GM18526 (cell line): ENCODE measurements around the gene SEMA3G.

Experiments
- POLR2A ChIP-seq: IDR thresholded peaks from 3 replicates; pipeline ENCODE4 v1.6.1; 2011; ENCODE audit not compliant: insufficient read length; ENCODE audit errors: extremely low read depth

The SEMA3G gene

DNA sequence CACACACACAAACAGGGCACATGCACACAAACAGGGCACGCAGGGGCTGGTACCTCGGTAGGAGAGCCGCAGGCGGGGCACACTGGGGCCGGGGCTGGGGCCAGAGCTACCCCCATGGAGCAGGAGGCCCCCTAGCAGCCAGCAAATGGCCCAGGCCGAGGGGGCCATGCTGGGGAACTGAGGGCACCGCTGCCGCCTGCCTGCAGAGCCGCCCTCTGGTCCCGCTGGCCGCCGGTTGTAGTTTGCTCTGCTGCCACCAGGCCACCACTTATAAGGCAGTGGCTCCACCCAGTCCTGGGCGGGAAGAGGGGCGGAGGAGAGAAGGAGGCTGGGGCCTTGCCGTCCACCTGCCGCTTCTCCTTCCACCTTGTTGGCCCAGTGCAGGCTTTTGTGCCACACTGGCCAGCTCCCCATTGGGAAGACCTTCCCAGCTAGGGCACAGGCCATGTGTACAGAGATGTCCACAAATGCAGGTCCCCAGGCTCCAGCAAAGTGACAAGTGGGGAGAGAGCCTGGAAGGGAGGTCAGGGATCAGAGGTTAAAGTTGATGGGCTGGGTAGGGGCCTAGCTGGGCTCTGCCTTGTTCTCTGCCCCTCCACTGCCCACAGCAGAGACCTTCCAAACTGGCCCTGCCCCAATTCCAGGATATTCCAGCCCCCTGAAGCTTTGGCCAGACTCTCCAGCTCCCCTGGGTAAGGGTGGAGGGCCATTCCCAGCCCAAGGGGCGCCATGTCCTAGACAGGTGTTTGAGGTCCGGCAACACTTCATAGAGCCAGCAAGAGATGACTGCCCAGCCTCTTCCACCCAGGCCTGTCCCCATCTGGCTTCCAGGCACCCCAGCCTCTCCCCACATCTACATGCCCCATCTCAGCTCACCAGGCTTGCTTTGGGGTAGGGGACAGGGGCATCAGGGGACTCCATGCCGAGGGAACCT lies at the start of gene SEMA3G:
Gene SEMA3G, minus strand, starts transcription at position 244 of the 934 bp plus-strand sequence. Its CDS starts 76 bp downstream, at position 168.
- no peak for TF ChIP-seq POLR2A

DNA sequence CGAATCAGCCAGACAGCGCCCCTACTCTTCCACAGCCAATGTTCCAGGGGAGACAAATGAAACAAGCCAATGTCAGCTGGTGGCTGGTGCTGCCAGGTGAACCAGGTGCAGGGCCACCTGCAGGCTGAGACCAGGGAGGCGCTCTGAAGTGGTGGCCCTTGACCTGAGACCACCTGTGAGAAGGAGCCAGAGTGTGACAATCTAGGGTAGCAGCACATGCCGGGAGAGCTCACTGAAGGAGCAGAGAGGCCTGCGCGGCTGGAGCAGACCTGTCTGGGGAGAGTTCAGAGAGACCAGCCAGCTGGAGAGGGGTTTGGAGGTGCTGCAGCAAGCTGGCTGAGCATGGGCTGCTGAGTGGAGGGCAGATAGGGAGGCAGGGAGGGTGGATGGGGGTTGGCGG lies 49.5 kb upstream of the SEMA3G start:
- TF ChIP-seq POLR2A = no peak

DNA sequence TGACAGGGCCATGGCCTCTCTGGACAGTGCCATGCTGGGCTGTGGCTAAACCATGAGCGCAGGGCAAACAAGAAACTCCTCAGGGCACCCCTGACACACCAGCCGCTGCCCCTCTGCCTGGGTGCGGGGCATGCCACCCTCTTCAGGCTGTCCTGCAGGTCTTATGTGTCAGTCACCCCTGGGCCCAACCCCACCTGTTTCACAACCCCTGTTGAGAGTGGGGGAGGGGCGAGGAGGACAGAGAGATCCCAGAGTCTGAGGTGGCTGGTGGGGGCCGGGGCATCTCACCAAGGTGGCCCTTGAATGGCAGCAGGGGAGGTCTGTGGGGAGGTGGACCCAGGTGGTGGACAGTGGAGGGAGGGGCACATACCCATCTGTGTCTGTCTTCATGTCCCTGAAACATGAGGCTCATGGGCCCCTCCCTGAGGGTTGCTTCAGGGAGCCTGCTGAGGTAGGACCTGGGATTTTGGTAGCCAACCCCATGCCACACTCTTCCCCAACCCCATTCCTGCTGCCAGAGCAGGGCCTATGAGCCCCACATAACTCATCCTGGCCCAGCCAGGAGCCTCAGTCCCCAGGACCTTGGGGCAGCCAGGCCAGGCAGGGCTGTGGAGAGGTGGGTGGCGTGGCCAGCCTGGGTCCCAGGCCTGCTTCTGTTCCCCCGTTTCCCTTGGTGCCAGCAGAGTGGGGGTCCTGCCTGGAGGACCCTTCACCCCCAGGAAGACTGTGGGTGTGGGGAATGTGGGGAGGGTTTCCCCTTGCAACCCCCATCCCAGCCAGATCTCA lies 48.5 kb upstream of the SEMA3G start:
- TF ChIP-seq POLR2A = no peak

DNA sequence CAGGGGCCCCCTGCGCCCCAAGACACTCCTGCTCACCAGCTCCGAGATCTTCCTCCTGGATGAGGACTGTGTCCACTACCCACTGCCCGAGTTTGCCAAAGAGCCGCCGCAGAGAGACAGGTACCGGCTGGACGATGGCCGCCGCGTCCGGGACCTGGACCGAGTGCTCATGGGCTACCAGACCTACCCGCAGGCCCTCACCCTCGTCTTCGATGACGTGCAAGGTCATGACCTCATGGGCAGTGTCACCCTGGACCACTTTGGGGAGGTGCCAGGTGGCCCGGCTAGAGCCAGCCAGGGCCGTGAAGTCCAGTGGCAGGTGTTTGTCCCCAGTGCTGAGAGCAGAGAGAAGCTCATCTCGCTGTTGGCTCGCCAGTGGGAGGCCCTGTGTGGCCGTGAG lies 47.2 kb upstream of the SEMA3G start:
- no peak for TF ChIP-seq POLR2A

DNA sequence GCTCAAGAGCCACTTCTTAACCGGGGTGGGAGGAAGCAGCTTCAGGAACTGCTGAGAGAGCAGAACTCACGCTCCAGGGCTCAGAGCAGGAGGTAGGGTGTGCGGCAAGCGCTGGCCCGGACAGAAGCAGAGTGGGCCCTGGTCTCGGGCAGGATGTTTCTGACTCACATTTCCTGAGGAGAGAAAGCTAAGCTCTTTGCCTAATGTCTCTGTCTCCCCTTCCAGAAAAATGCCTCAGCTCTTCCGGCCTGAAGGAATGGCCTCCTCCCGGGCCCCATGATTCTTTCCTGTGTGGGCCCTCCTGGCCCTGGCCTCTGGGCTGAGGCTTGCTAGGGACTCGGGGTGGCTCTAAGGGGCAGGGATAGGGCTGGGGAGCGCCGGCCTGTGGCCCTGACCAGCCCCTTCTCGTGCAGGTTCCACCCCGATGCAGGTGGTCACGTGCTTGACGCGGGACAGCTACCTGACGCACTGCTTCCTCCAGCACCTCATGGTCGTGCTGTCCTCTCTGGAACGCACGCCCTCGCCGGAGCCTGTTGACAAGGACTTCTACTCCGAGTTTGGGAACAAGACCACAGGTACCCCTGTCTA lies 46.1 kb upstream of the SEMA3G start:
- no peak for TF ChIP-seq POLR2A

DNA sequence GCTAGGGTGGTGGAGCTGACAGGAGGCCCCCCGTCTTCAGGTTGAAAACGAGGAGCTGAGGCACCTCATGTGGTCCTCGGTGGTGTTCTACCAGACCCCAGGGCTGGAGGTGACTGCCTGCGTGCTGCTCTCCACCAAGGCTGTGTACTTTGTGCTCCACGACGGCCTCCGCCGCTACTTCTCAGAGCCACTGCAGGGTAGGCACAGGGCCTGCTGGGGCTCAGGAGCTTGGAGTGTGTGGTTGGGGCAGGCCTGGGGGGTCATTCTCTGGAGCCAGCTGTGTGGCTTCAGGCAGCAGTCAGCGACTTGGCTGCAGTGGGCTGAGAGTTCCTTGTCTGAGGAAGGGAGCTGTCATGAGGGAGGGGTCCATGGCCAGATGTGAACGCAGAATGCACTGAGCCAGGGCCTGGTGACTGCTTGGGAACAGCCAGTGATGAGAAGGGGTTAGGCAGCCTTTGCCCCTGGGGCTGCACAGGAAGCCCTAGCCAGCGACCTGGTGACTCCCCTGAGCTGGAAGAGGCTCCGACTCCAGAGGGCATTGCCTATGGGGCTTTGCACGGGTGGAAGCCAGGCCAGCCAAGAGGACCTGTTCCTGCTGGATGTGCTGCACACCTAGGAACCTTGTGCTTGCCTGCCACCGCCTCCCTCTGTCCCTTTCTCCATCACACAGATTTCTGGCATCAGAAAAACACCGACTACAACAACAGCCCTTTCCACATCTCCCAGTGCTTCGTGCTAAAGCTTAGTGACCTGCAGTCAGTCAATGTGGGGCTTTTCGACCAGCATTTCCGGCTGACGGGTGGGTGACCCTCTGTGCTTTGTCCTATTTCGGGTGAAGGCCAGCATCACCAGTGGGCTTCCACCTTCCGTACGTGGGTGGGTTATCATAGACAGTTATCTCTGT lies 45.4 kb upstream of the SEMA3G start:
- no peak for TF ChIP-seq POLR2A

DNA sequence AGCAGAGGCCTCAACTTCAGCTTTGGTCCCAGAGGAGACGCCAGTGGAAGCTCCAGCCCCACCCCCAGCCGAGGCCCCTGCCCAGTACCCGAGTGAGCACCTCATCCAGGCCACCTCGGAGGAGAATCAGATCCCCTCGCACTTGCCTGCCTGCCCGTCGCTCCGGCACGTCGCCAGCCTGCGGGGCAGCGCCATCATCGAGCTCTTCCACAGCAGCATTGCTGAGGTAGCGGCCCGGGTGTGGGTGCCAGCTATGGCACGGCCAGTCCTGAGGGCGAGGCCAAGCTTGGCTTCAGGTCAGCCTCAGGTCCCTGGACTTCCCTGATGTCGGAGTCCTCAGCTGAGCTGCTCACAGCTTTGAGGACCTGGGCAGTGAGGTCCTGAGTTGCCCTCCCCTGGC lies 44.5 kb upstream of the SEMA3G start:
- TF ChIP-seq POLR2A = no peak

DNA sequence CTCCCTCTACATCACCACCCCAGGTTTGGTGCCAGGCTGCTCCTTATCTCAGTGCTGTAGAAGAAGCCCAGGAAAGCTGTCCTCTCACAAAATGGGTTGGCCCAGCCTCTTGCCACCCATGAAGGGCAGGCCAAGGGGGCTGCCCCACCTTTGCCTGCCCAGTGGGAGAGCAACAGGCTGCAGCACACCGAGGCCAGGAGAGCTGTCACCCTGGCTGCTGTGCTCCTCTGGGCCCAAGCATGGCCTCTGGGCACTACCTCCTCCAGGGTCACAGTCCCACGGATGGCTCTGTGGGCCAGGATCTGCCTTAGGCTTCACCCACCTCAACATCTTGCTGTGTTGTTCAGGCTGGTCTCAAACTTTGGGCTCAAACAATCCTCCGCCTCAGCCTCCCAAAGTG lies 43.8 kb upstream of the SEMA3G start:
- TF ChIP-seq POLR2A = no peak

DNA sequence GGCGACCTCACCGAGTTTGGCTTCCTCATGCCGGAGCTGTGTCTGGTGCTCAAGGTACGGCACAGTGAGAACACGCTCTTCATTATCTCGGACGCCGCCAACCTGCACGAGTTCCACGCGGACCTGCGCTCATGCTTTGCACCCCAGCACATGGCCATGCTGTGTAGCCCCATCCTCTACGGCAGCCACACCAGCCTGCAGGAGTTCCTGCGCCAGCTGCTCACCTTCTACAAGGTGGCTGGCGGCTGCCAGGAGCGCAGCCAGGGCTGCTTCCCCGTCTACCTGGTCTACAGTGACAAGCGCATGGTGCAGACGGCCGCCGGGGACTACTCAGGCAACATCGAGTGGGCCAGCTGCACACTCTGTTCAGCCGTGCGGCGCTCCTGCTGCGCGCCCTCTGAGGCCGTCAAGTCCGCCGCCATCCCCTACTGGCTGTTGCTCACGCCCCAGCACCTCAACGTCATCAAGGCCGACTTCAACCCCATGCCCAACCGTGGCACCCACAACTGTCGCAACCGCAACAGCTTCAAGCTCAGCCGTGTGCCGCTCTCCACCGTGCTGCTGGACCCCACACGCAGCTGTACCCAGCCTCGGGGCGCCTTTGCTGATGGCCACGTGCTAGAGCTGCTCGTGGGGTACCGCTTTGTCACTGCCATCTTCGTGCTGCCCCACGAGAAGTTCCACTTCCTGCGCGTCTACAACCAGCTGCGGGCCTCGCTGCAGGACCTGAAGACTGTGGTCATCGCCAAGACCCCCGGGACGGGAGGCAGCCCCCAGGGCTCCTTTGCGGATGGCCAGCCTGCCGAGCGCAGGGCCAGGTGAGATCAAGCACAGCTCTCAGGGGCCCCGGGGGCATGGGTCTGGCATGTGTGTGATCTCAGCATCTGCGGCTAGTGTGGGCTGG lies 43.1 kb upstream of the SEMA3G start:
- TF ChIP-seq POLR2A = no peak

DNA sequence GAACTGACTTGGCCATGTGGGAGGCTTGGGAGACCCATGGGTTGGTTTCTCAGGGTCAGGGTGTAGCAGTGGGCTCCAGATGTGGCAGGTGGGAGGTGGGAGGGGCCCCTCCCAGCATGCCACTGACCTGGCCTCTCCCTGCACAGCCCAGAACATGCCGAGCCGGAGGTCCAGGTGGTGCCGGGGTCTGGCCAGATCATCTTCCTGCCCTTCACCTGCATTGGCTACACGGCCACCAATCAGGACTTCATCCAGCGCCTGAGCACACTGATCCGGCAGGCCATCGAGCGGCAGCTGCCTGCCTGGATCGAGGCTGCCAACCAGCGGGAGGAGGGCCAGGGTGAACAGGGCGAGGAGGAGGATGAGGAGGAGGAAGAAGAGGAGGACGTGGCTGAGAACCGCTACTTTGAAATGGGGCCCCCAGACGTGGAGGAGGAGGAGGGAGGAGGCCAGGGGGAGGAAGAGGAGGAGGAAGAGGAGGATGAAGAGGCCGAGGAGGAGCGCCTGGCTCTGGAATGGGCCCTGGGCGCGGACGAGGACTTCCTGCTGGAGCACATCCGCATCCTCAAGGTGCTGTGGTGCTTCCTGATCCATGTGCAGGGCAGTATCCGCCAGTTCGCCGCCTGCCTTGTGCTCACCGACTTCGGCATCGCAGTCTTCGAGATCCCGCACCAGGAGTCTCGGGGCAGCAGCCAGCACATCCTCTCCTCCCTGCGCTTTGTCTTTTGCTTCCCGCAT lies 42.3 kb upstream of the SEMA3G start:
- TF ChIP-seq POLR2A = no peak

DNA sequence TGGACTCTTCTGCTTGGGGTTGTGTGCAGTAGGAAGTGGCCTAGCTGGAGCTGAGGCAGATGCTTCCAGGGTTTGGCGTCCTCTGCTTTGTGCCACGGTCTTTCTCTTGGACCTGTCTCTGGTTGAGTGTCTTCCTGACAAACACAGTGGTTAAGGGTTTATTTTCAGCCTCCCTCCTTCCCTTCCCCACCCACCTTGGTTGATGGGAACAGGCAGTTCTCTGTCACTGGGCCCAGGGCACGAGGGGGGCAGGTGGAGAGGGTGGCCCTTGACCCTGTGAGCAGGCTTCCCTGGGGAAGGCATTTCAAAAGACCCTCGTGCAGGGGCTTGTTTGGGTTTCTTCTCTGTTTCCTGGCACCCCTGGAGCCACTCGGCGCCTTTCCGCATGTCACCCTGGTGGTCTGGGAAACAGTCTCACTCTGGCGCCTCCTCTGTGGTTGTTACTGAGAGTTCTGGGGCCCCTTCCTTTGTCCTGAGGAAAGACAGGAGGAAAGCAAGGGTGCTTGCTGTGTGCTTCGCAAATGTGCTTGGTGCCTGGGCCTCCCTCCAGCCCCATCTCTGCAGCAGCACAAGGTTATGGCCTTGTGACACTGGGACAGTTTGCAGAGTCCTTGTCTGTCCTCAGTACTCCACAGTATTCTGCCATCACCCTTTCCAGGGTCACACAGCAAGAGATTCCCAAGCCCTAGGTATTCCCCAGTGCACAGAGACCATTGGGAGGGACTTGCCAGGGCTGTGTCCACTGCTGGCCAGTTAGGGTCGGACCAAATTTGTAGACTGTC lies 40.0 kb upstream of the SEMA3G start:
- no peak for TF ChIP-seq POLR2A
